GM20000 (cell line): ENCODE data around the gene KIAA1586.
"Not testable (repeated sequence)": the region's sequence is repeated elsewhere in the genome, so short reads cannot be mapped to it uniquely, and the experiment has no call there.

ENCODE experiments used
- DNase-seq: peaks from one replicate; pipeline ENCODE4 v3.0.0; 2012; ENCODE audit warnings: low spot score
- CTCF ChIP-seq: IDR thresholded peaks from 2 replicates; pipeline ENCODE4 v1.5.1; 2012; ENCODE audit warnings: mild to moderate bottlenecking, control low read depth; ENCODE audit errors: extremely low read depth, missing control alignments

KIAA1586 gene

DNA sequence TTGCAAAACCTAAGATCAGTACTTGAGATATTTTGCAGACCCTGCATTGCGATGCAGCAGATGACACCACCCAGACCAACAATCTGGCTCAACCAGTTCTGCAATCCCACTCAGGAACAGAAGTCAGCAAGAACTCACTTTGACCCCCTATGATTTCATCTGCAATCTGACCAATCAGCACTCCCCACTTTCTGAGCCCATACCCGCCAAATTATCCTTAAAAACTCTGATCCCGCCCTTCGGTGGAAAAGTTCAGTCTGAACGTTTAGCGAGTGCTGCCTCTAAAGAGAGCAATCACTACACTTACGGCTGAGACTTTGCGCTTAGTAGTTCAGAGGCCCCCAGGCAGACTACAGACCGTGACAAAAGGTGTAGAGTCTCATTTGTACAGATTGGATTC lies 17.3 kb upstream of the KIAA1586 start:
- no peak for DNase-seq
- TF ChIP-seq CTCF = no peak

- no peak for DNase-seq
- TF ChIP-seq CTCF = no peak
These were observed 13.3 kb upstream of the KIAA1586 start for GRCh38 chr6:57033228-57033627.

DNA sequence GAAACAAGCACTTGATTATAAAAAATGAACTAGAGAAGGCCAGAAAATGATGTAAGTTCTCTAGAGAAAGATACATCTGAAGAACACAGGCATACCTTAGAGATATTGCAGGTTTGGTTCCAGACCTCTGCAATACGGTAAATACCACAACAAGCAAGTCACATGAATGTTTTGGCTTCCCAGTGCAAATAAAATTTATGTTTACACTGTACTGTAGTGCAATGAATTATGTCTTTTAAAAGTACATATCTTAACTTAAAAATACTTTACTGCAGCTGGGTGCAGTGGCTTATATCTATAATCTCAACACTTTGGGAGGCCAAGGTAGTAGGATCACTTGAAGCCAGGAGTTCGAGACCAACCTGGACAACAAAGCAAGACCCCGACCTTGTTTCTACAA lies 10.9 kb upstream of the KIAA1586 start:
- TF ChIP-seq CTCF = no peak
- no peak for DNase-seq

DNA sequence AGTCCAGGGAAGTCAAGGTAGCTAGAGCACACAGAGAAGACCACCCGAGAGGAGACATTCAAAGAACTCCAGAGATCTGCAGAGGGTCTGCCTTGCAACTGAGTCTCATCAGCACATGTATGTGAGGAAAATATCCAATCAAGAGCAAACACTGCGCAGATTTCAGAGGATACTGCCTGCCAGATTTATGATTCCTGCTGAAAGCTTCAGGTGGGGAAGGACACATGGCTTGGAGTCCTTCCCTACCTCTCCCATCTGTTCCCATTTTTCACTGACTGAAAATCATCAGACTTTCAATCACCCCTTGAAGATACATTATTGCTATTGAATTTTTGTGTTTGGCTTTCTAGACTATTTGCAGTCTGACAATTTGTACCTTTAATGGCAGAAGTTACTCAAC lies 7.6 kb upstream of the KIAA1586 start:
- DNase-seq = no peak
- no peak for TF ChIP-seq CTCF

DNA sequence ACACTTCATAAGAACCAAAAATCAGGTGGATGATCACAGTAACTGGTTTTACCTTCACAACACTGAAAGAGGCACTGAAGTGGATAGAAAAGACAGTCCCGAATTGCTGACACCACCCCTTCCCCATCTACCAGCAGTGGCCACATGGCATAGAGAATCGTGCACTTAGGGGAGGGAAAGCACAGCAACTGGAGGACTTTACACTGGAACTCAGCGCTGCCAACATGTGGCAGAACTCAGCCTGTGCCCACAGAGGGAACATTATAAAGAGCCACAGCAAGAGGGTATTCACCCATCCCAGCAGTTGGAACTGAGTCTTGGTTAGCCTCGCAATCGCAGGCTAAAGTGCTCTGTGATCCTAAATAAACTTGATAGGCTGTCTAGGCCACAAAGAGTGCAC lies 6.5 kb upstream of the KIAA1586 start:
- no peak for DNase-seq
- TF ChIP-seq CTCF = no peak

- not testable (repeated sequence) for DNase-seq
These were observed 2.4 kb upstream of the KIAA1586 start for GRCh38 chr6:57044061-57044460.

- DNase-seq = no peak
- TF ChIP-seq CTCF = no peak
These were observed 1.9 kb upstream of the KIAA1586 start for GRCh38 chr6:57044568-57044967.

GRCh38 chr6:57047257-57047585 lies 728 bp downstream of the KIAA1586 start:
- not testable (repeated sequence) for DNase-seq

GRCh38 chr6:57047859-57048258 lies 1.4 kb downstream of the KIAA1586 start:
- DNase-seq = not testable (repeated sequence)
